ENCODE measurements around the gene PRMT5. TPM values are rescaled to one million over a fixed set of nuclear protein-coding genes. Genes with fewer than 3 reads are reported as not detected.
"Not testable (repeated sequence)": the region's sequence is repeated elsewhere in the genome, so short reads cannot be mapped to it uniquely, and the experiment has no call there.

PRMT5 gene
- total RNA-seq, 3 donors from 2014 or later (not counting 1 experiment from before 2014, with no cell fraction given), result 16.3 to 22.4 (median 18.5) TPM

DNA sequence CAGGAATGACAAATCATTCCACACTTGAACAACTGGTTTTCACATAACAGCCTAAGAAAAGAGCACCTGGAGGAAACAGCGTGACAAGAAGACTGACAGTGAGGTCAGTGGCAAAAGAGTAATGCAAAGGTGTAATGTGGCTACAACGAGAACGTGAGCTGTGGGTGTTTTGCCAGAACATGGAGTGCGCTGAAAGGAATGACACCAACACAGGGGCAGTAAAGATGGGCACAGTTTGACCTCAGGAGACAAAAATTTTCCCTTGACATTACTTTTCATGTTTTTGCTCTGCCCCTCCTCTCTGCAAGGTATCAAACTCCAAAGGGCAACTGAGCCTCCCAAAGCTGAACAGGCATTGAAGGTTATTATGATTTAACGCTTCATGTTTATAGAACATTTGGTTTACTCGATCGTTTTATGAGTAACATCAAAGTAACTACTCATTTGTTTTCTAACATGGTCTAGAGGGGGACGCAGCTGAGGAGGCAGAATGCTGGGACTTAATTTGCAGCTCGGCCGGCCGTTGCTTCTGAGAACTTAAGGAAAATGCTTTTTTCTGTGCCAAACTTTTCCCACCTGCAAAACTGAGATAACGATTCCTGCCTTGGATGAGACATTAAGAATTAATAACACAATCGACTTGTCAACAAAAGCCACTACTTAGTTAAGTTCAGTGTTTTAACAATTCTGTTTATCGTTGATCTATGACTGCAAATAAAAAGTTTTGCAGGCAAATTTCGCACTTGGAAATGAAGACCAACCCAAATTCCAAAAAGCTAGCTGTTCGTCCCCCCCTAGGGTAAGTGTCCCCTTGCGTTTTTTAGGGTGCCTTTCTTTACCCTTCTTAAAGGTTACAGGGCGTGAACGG lies 26.8 kb upstream of the PRMT5 start:
- Mint-ChIP-seq H3K4me1 (peaks cover 16 to 17% of the 10 kb centered on the region in 2 donors), H3K27me3 (ENCODE audit: low read depth in 2 of 2) (no peaks in the 10 kb centered on the region), H3K27ac (peak overlapping the region; percentile 82 to 95), H3K4me3 (peak overlapping the region; percentile 92), H3K36me3 (no peaks in the 10 kb centered on the region), H3K9me3 (no peaks in the 10 kb centered on the region)
- Histone ChIP-seq H3K27ac (ENCODE audit: low read length) (peak overlapping the region; percentile 80), H3K4me3 (ENCODE audit: low read length) (peak overlapping the region; percentile 72), H3K27me3 (ENCODE audit: control insufficient read depth, insufficient read depth, low read length) (no peaks in the 10 kb centered on the region), H3K4me1 (ENCODE audit: control insufficient read depth, insufficient read depth, low read length) (peaks cover 18% of the 10 kb centered on the region), H3K36me3 (ENCODE audit: control insufficient read depth, insufficient read depth, low read length) (peaks cover 4% of the 10 kb centered on the region), H3K9me3 (ENCODE audit: control insufficient read depth, insufficient read depth, low read length) (no peaks in the 10 kb centered on the region)
- TF ChIP-seq, protein P1, sequence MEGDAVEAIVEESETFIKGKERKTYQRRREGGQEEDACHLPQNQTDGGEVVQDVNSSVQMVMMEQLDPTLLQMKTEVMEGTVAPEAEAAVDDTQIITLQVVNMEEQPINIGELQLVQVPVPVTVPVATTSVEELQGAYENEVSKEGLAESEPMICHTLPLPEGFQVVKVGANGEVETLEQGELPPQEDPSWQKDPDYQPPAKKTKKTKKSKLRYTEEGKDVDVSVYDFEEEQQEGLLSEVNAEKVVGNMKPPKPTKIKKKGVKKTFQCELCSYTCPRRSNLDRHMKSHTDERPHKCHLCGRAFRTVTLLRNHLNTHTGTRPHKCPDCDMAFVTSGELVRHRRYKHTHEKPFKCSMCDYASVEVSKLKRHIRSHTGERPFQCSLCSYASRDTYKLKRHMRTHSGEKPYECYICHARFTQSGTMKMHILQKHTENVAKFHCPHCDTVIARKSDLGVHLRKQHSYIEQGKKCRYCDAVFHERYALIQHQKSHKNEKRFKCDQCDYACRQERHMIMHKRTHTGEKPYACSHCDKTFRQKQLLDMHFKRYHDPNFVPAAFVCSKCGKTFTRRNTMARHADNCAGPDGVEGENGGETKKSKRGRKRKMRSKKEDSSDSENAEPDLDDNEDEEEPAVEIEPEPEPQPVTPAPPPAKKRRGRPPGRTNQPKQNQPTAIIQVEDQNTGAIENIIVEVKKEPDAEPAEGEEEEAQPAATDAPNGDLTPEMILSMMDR (IDR thresholded peaks at IDR 0.05), result no peak
- no peak for DNase-seq
- intact Hi-C loops (cut with micrococcal nuclease), result no loop called here
- no peak for ATAC-seq
- 33% methylated on average over 19 of the region's 19 CpGs for WGBS (ENCODE audit: insufficient coverage)

DNA sequence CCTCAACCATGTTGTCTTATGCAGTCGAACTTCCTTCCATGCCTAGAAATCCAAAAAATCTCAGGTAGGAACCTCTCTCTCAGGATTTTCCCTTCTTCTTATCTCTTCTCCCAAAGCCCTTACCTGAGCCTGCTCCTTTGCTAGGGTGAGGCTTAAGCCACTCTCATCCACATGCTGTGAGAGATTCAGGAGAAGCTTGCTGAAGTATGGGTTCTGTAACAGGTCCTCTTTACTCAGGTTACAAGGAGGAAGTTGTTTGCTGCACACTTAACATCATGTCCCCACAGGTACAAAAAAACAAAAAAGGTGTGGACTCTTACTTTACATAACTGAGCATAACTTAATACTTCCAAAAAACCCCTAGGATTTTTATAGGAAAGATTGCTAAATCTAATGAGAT lies 23.2 kb upstream of the PRMT5 start:
- intact Hi-C loops (cut with micrococcal nuclease), result loop anchor here (2.0 kb wide), 1 partner anchor 20 kb away; no protein-coding TSS in a partner anchor
- no peak overlapping the region for H3K4me3 ChIP-seq (ENCODE audit: low read length)
- H3K36me3 ChIP-seq (ENCODE audit: control insufficient read depth, insufficient read depth, low read length), result peaks cover 15% of the 10 kb centered on the region
- H3K4me1 ChIP-seq (ENCODE audit: control insufficient read depth, insufficient read depth, low read length), result peaks cover 14% of the 10 kb centered on the region
- no peak for ATAC-seq
- TF ChIP-seq, protein P1 (IDR thresholded peaks at IDR 0.05), result no peak
- H3K27me3 Mint-ChIP-seq (ENCODE audit: low read depth in 2 of 2), result no peaks in the 10 kb centered on the region
- no peaks in the 10 kb centered on the region for H3K9me3 ChIP-seq (ENCODE audit: control insufficient read depth, insufficient read depth, low read length)
- no peak overlapping the region for H3K4me3 Mint-ChIP-seq
- H3K4me1 Mint-ChIP-seq, result peaks cover 16 to 17% of the 10 kb centered on the region in 2 donors
- H3K27ac ChIP-seq (ENCODE audit: low read length), result no peak overlapping the region
- no peak overlapping the region for H3K27ac Mint-ChIP-seq
- DNase-seq, result no peak
- H3K36me3 Mint-ChIP-seq, result peaks cover 2% of the 10 kb centered on the region
- no peaks in the 10 kb centered on the region for H3K27me3 ChIP-seq (ENCODE audit: control insufficient read depth, insufficient read depth, low read length)
- 94% methylated on average over 1 of the region's 1 CpG for WGBS (ENCODE audit: insufficient coverage)
- H3K9me3 Mint-ChIP-seq, result no peaks in the 10 kb centered on the region

- DNase-seq; H3K9me3 ChIP-seq (ENCODE audit: control insufficient read depth, insufficient read depth, low read length); H3K36me3 Mint-ChIP-seq; H3K27me3 ChIP-seq (ENCODE audit: control insufficient read depth, insufficient read depth, low read length); H3K9me3 Mint-ChIP-seq; H3K27me3 Mint-ChIP-seq (ENCODE audit: low read depth in 2 of 2); H3K4me3 ChIP-seq (ENCODE audit: low read length); H3K4me3 Mint-ChIP-seq; H3K27ac ChIP-seq (ENCODE audit: low read length); H3K4me1 ChIP-seq (ENCODE audit: control insufficient read depth, insufficient read depth, low read length); H3K27ac Mint-ChIP-seq: not testable (repeated sequence)
- intact Hi-C loops (cut with micrococcal nuclease), result loop anchor here (2.0 kb wide), 1 partner anchor 19 kb away; no protein-coding TSS in a partner anchor
- peak in 1 of 3 donors; percentile 55 for ATAC-seq
- peaks cover 21% of the 10 kb centered on the region for H3K36me3 ChIP-seq (ENCODE audit: control insufficient read depth, insufficient read depth, low read length)
- WGBS (ENCODE audit: insufficient coverage), result 94% methylated on average over 8 of the region's 8 CpGs
- H3K4me1 Mint-ChIP-seq, result peaks cover 15% of the 10 kb centered on the region in 2 donors
Measured at GRCh38 chr14:22951795-22952194, 22.6 kb upstream of the PRMT5 start.

DNA sequence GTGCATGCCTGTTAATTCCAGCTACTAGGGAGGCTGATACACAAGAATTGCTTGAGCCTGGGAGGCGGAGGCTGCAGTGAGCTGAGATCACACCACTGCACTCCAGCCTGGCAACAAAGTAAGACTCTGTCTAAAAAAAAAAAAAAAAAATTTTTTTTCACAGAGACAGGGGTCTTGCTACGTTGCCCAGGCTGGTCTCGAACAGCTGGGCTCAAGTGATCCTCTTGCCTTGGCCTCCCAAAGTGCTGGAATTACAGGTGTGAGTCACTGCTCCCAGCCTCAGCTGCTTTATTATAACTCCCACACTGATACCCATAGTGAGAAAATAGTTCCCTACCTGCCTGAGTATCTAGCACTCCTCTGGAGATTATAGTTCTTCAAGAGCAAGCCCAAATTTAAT lies 16.5 kb upstream of the PRMT5 start:
- H3K9me3 Mint-ChIP-seq, result no peaks in the 10 kb centered on the region
- H3K4me3 ChIP-seq (ENCODE audit: low read length), result no peak overlapping the region
- no peak for DNase-seq
- no peak for ATAC-seq
- TF ChIP-seq, protein P1 (IDR thresholded peaks at IDR 0.05), result no peak
- no peaks in the 10 kb centered on the region for H3K4me1 Mint-ChIP-seq
- peaks cover 8% of the 10 kb centered on the region for H3K36me3 Mint-ChIP-seq
- H3K4me3 Mint-ChIP-seq, result no peak overlapping the region
- peaks cover 15% of the 10 kb centered on the region for H3K36me3 ChIP-seq (ENCODE audit: control insufficient read depth, insufficient read depth, low read length)
- H3K27ac Mint-ChIP-seq, result no peak overlapping the region
- intact Hi-C loops (cut with micrococcal nuclease), result no loop called here
- H3K27me3 Mint-ChIP-seq (ENCODE audit: low read depth in 2 of 2), result no peaks in the 10 kb centered on the region
- no peaks in the 10 kb centered on the region for H3K27me3 ChIP-seq (ENCODE audit: control insufficient read depth, insufficient read depth, low read length)
- H3K27ac ChIP-seq (ENCODE audit: low read length), result no peak overlapping the region
- H3K9me3 ChIP-seq (ENCODE audit: control insufficient read depth, insufficient read depth, low read length), result no peaks in the 10 kb centered on the region
- no peaks in the 10 kb centered on the region for H3K4me1 ChIP-seq (ENCODE audit: control insufficient read depth, insufficient read depth, low read length)
- WGBS (ENCODE audit: insufficient coverage), result 100% methylated on average over 3 of the region's 3 CpGs
